Endothelial cell of umbilical vein (primary cell): ENCODE measurements around the gene VMP1. TPM values are rescaled to one million over a fixed set of nuclear protein-coding genes. Genes with fewer than 3 reads are reported as not detected.
"Not testable (repeated sequence)": the region's sequence is repeated elsewhere in the genome, so short reads cannot be mapped to it uniquely, and the experiment has no call there.

ENCODE experiments used
- BruUV-seq: library from RNA; stranded (reverse); fragments of 400-500 nt; replicated peaks from 2 replicates; lab custom pipeline; 2021; lab: Mats Ljungman, UMichigan
- CTCF ChIA-PET: fragments of 300-600, 350-600 bp; sonication (Branson Sonifier 250); formaldehyde crosslinking; loops from one replicate; lab custom pipeline; 2021; ENCODE audit warnings: antibody characterized with exemption, inconsistent platforms; lab: Charles Lee
- POLR2A ChIA-PET: fragments of 300-600, 350-600 bp; sonication (Branson Sonifier 250); formaldehyde crosslinking; loops from one replicate; lab custom pipeline; 2021; ENCODE audit warnings: antibody characterized with exemption, inconsistent platforms; lab: Charles Lee
- DNase-seq: peaks from one replicate; pipeline ENCODE4 v3.0.0-alpha.2; 2011; ENCODE audit warnings: low read depth, low spot score
- FAIRE-seq: peaks from 2 replicates; lab custom pipeline; 2011; peaks lifted over from hg19 to GRCh38; lab: Jason Lieb, UNC
- H2AFZ ChIP-seq: 2 replicates; pipeline ENCODE4 v1.6.0; 2012; ENCODE audit warnings: low read depth, low read length, control low read depth, inconsistent platforms
- H3K27ac ChIP-seq: 2 replicates; pipeline ENCODE4 v1.5.1; 2011; ENCODE audit warnings: low read depth, mild to moderate bottlenecking, control low read depth, low read length, moderate library complexity; ENCODE audit not compliant: insufficient read depth
- H3K27me3 ChIP-seq, 2 experiments: 2 replicates each; pipeline versions ENCODE4 v1.6.0 to v1.6.1; 2011; ENCODE audit warnings: low read length in 2 of 2, mixed read lengths in 1 of 2; ENCODE audit not compliant: control insufficient read depth in 2 of 2, insufficient read depth in 2 of 2
- H3K36me3 ChIP-seq, 2 experiments: 2 replicates in 1 of 2; 3 replicates in 1 of 2; pipeline ENCODE4 v1.5.1; 2011; ENCODE audit warnings: low read length in 2 of 2, mild to moderate bottlenecking in 1 of 2, moderate library complexity in 1 of 2; ENCODE audit not compliant: control insufficient read depth in 2 of 2, insufficient read depth in 2 of 2; ENCODE audit errors: extremely low read depth in 1 of 2
- H3K4me1 ChIP-seq: 3 replicates; pipeline ENCODE4 v1.5.1; 2011; ENCODE audit warnings: mild to moderate bottlenecking, low read length; ENCODE audit not compliant: control insufficient read depth, insufficient read depth; ENCODE audit errors: extremely low read depth
- H3K4me2 ChIP-seq: 2 replicates; pipeline ENCODE4 v1.6.1; 2011; ENCODE audit warnings: low read length, control low read depth, mixed read lengths; ENCODE audit not compliant: insufficient read depth
- H3K4me3 ChIP-seq, 3 experiments: fragments of 200-600 bp in 1 of 3; sonication (generic), shearing (Covaris generic) in 1 of 3; replicated peaks in 1 of 3; 2 replicates each; pipeline ENCODE4 v1.5.1; 2011 to 2016; ENCODE audit warnings: control low read depth in 3 of 3, low read length in 3 of 3, mild to moderate bottlenecking in 2 of 3, inconsistent platforms in 1 of 3, low read depth in 1 of 3, moderate library complexity in 1 of 3; ENCODE audit not compliant: insufficient read depth in 1 of 3
- H3K79me2 ChIP-seq: 2 replicates; pipeline ENCODE4 v1.6.0; 2012; ENCODE audit warnings: low read length, inconsistent platforms; ENCODE audit not compliant: control insufficient read depth, insufficient read depth
- H3K9ac ChIP-seq: replicated peaks from 2 replicates; pipeline ENCODE3; 2011; ENCODE audit warnings: low read length, control low read depth; ENCODE audit not compliant: insufficient read depth; ENCODE audit errors: extremely low read depth
- H3K9me1 ChIP-seq: replicated peaks from 3 replicates; pipeline ENCODE4 v1.6.0; 2011; ENCODE audit warnings: mild to moderate bottlenecking, low read length; ENCODE audit not compliant: control insufficient read depth, insufficient read depth; ENCODE audit errors: extremely low read depth
- H3K9me3 ChIP-seq: replicated peaks from 2 replicates; pipeline ENCODE4 v1.5.1; 2012; ENCODE audit warnings: low read length, inconsistent platforms; ENCODE audit not compliant: control insufficient read depth, insufficient read depth
- H4K20me1 ChIP-seq: replicated peaks from 2 replicates; pipeline ENCODE3; 2011; ENCODE audit warnings: mild to moderate bottlenecking, low read length; ENCODE audit not compliant: control insufficient read depth, insufficient read depth; ENCODE audit errors: extremely low read depth
- MYC ChIP-seq: IDR thresholded peaks from one replicate; pipeline ENCODE4 v1.6.1; 2011; ENCODE audit warnings: mild to moderate bottlenecking, low read depth, low read length
- POLR2A ChIP-seq: IDR thresholded peaks from 2 replicates; pipeline ENCODE4 v1.6.1; 2012; ENCODE audit warnings: low read depth, mild to moderate bottlenecking, control low read depth, low read length
- dilution Hi-C: fragments of 300-500 bp; cut with MboI; formaldehyde crosslinking; loops from one replicate; pipeline ENCODE4 v1.15.0; 2019; ENCODE audit warnings: low sequenced_read_pairs; ENCODE audit not compliant: extremely low pct_ligation_motif_present
- intact Hi-C: fragments of 100-400 bp; cut with micrococcal nuclease; formaldehyde crosslinking; loops from one replicate; pipeline ENCODE4 v1.10.0; 2022
- polyA plus RNA-seq, 4 experiments: library from polyadenylated mRNA; depleted of rRNA in 3 of 4; stranded (reverse) in 3 of 4; unstranded in 1 of 4; fragments of >200 nt; gene quantifications; 2 replicates each; pipeline versions ENCODE4 v1.2.1 to v1.2.3, GENCODE V29; 2011 to 2012; ENCODE audit warnings: missing spikeins in 1 of 4
- total RNA-seq: library from RNA; stranded (reverse); gene quantifications from 2 replicates; pipeline ENCODE4 v1.2.3, GENCODE V29; 2021

The VMP1 gene
- total and polyA plus RNA-seq, 2 donors (not counting 3 experiments of a cell fraction or from before 2014, with no cell fraction given) = 138 to 270 TPM

DNA sequence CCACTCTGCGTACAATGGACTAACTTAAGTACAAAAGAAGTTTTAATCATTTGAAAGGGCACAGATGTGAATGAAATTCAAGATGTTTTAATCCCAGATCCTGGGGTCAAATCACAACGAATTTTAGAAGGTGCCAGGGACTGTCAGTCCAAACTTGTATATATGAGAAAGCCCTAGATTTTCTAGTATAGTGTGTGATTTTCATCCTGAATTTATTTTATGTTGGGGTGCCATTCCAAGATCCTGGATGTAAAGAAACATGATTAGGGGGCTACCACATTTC is 121.0 kb downstream of the VMP1 start:
- Histone ChIP-seq H3K79me2 (peaks cover 8% of the 10 kb centered on the region), H3K4me2 (peak overlapping the region; percentile 37), H2AFZ (no peak overlapping the region), H3K27ac (peak overlapping the region; percentile 97), H3K9ac (peak overlapping the region; percentile 64), H3K27me3 (no peaks in the 10 kb centered on the region), H3K4me1 (peaks cover 32% of the 10 kb centered on the region), H3K4me3 (no peak overlapping the region), H3K36me3 (no peaks in the 10 kb centered on the region), H4K20me1 (no peaks in the 10 kb centered on the region), H3K9me1 (no peaks in the 10 kb centered on the region), H3K9me3 (no peaks in the 10 kb centered on the region)
- ChIA-PET POLR2A (interaction anchor here (0.7 to 1.4 kb wide), 3 partner anchors 9 to 68 kb away, joined by 3 to 12 read pairs (median 4); no protein-coding TSS in a partner anchor), CTCF (interaction anchor here (0.6 to 4.9 kb wide), 7 partner anchors 8 to 75 kb away, joined by 3 to 31 read pairs (median 4); no protein-coding TSS in a partner anchor)
- no peak for TF ChIP-seq MYC
- TF ChIP-seq POLR2A = no peak
- dilution Hi-C loops = no loop called here
- intact Hi-C loops = no loop called here
- FAIRE-seq (no peak), DNase-seq (no peak)
- no TSS peak for BruUV-seq

- H3K9me3 ChIP-seq, DNase-seq, H3K36me3 ChIP-seq, FAIRE-seq, H4K20me1 ChIP-seq, H3K27me3 ChIP-seq, H3K9me1 ChIP-seq, dilution Hi-C loops, H3K79me2 ChIP-seq, H2AFZ ChIP-seq, H3K4me3 ChIP-seq: not testable (repeated sequence)
- Histone ChIP-seq H3K4me1 (peaks cover 32% of the 10 kb centered on the region), H3K4me2 (peak overlapping the region; percentile 37), H3K27ac (peak overlapping the region; percentile 97), H3K9ac (peak overlapping the region; percentile 64)
- CTCF ChIA-PET = interaction anchor here (1.0 to 4.9 kb wide), 10 partner anchors 9 to 75 kb away, joined by 3 to 31 read pairs (median 4); no protein-coding TSS in a partner anchor
- intact Hi-C loops = loop anchor here (1.0 kb wide), 4 partner anchors 8 to 73 kb away; no protein-coding TSS in a partner anchor
- POLR2A ChIA-PET = interaction anchor here (1.5 to 1.7 kb wide), 3 partner anchors 9 to 209 kb away, joined by 4 to 17 read pairs (median 6); partner anchors contain the start of gene CLTC
- TSS peak; percentile 85 for BruUV-seq
Observed at GRCh38 chr17:59828819-59829216, 121.4 kb downstream of the VMP1 start.
